A673 (cell line): ENCODE data around the gene PIM2. TPM values are rescaled to one million over a fixed set of nuclear protein-coding genes. Genes with fewer than 3 reads are reported as not detected.

Experiments
- BruUV-seq: library from RNA; stranded (reverse); fragments of 400-500 nt; replicated peaks from 2 replicates; lab custom pipeline; 2021; lab: Mats Ljungman, UMichigan
- CTCF ChIA-PET: fragments of 300-600 bp; sonication (Branson Sonifier 250); formaldehyde crosslinking; loops from one replicate; lab custom pipeline; 2022; ENCODE audit warnings: antibody characterized with exemption; lab: Charles Lee
- POLR2A ChIA-PET: fragments of 300-600 bp; sonication (Branson Sonifier 250); formaldehyde crosslinking; loops from one replicate; lab custom pipeline; 2022; ENCODE audit warnings: antibody characterized with exemption; ENCODE audit not compliant: low non-redundant PET; lab: Charles Lee
- DNase-seq: peaks from one replicate; pipeline ENCODE4 v3.0.0-alpha.2; 2015; ENCODE audit warnings: low spot score
- H3K27ac ChIP-seq: fragments of 200-600 bp; sonication (generic); 2 replicates; pipeline ENCODE4 v1.5.1; 2016; ENCODE audit warnings: mixed run types, low read depth, mild to moderate bottlenecking, mixed read lengths, antibody characterized with exemption, low read length; ENCODE audit not compliant: poor library complexity, severe bottlenecking
- H3K27me3 ChIP-seq: fragments of 200-600 bp; sonication (generic); replicated peaks from 2 replicates; pipeline ENCODE4 v1.6.1; 2017; ENCODE audit warnings: mixed run types, low read depth, mild to moderate bottlenecking, mixed read lengths, antibody characterized with exemption, low read length; ENCODE audit not compliant: insufficient read depth, poor library complexity
- H3K36me3 ChIP-seq: fragments of 200-600 bp; sonication (generic); 2 replicates; pipeline ENCODE4 v1.6.1; 2016; ENCODE audit warnings: mixed run types, mild to moderate bottlenecking, mixed read lengths, antibody characterized with exemption, low read length; ENCODE audit not compliant: insufficient read depth, poor library complexity, severe bottlenecking
- H3K4me1 ChIP-seq: fragments of 200-600 bp; sonication (generic); 2 replicates; pipeline ENCODE4 v1.6.1; 2017; ENCODE audit warnings: mixed run types, mild to moderate bottlenecking, mixed read lengths, antibody characterized with exemption, low read length; ENCODE audit not compliant: insufficient read depth, poor library complexity, severe bottlenecking
- H3K4me3 ChIP-seq: fragments of 200-600 bp; sonication (generic); 2 replicates; pipeline ENCODE4 v1.5.1; 2016; ENCODE audit warnings: low read depth, mixed run types, mild to moderate bottlenecking, mixed read lengths, low read length; ENCODE audit not compliant: poor library complexity, severe bottlenecking
- H3K9me3 ChIP-seq: fragments of 200-600 bp; sonication (generic); 2 replicates; pipeline ENCODE4 v1.6.1; 2016; ENCODE audit warnings: mixed run types, low read depth, mild to moderate bottlenecking, mixed read lengths, antibody characterized with exemption, low read length; ENCODE audit not compliant: poor library complexity, severe bottlenecking
- EZH2 ChIP-seq: fragments of 200-600 bp; sonication (generic); IDR thresholded peaks from 2 replicates; pipeline ENCODE4 v1.6.1; 2017; ENCODE audit warnings: borderline replicate concordance, low read depth, mild to moderate bottlenecking, mixed read lengths, antibody characterized with exemption, low read length; ENCODE audit not compliant: poor library complexity, severe bottlenecking
- intact Hi-C: fragments of 100-400 bp; cut with micrococcal nuclease; formaldehyde crosslinking; loops from one replicate; pipeline ENCODE4 v1.10.0; 2022; ENCODE audit not compliant: unreplicated experiment
- total RNA-seq: library from RNA; stranded (reverse); gene quantifications from 2 replicates; pipeline ENCODE4 v1.2.3, GENCODE V29; 2021
- TF ChIP-seq, protein P1 (sequence below): fragments of 300-800, 200-600 bp; sonication (generic); conservative IDR thresholded peaks from 2 replicates; pipeline ENCODE4 v1.5.1; 2017; ENCODE audit warnings: low read depth, mild to moderate bottlenecking, antibody characterized with exemption, low read length, moderate library complexity, mixed read lengths

Gene PIM2
- total RNA-seq, 1 experiment from 2014 or later: 19.9 TPM

DNA sequence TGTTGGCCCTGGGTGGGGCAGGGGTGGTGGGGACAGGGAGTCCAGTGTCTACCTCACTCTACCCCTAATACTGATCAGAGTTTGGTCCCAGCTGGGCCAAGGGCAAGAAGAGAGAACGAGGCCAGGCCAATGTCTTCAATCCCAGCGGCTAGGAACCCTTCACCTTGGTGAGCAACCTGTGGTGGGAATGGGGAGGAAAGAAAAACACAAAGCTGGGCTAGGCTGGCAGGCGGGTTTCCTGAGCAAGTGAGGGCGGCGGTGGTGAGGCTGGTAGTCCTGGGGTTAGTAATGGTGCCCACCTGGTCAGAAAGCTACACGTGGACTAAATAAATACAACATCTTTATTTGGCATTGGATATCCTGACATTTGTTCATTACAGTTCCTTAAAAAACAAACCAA, 15.5 kb downstream of the PIM2 start:
- no peaks in the 10 kb centered on the region for H3K9me3 ChIP-seq
- ChIA-PET CTCF (no interaction called here), POLR2A (interaction anchor here (0.6 kb wide), 1 partner anchor 19 kb away, joined by 7 read pairs; no protein-coding TSS in a partner anchor)
- H3K27me3 ChIP-seq: no peaks in the 10 kb centered on the region
- no peak for DNase-seq
- intact Hi-C loops: no loop called here
- H3K4me1 ChIP-seq: peaks cover 5% of the 10 kb centered on the region
- BruUV-seq: no TSS peak
- no peak overlapping the region for H3K27ac ChIP-seq
- peaks cover 9% of the 10 kb centered on the region for H3K36me3 ChIP-seq
- no peak overlapping the region for H3K4me3 ChIP-seq
- no peak for TF ChIP-seq EZH2
- TF ChIP-seq, protein P1, sequence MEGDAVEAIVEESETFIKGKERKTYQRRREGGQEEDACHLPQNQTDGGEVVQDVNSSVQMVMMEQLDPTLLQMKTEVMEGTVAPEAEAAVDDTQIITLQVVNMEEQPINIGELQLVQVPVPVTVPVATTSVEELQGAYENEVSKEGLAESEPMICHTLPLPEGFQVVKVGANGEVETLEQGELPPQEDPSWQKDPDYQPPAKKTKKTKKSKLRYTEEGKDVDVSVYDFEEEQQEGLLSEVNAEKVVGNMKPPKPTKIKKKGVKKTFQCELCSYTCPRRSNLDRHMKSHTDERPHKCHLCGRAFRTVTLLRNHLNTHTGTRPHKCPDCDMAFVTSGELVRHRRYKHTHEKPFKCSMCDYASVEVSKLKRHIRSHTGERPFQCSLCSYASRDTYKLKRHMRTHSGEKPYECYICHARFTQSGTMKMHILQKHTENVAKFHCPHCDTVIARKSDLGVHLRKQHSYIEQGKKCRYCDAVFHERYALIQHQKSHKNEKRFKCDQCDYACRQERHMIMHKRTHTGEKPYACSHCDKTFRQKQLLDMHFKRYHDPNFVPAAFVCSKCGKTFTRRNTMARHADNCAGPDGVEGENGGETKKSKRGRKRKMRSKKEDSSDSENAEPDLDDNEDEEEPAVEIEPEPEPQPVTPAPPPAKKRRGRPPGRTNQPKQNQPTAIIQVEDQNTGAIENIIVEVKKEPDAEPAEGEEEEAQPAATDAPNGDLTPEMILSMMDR: no peak

DNA sequence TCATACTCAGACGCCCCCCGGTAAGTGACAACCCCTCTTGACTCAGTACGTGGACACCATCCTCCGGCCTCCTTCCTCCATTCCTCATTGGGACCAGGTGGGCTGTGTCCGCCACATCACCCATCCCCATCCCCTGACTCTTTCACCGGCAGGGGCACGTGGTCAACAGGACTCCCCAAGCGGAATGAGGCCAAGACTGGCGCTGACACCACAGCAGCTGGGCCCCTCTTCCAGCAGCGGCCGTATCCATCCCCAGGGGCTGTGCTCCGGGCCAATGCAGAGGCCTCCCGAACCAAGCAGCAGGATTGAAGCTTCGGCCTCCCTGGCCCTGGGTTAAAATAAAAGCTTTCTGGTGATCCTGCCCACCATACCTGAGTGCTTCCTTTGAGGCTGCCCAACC, 16.0 kb downstream of the PIM2 start:
- BruUV-seq: no TSS peak
- intact Hi-C loops: no loop called here
- no peak for DNase-seq
- H3K27me3 ChIP-seq: no peaks in the 10 kb centered on the region
- ChIA-PET POLR2A (interaction anchor here (0.6 kb wide), 1 partner anchor 19 kb away, joined by 7 read pairs; no protein-coding TSS in a partner anchor), CTCF (no interaction called here)
- no peak for TF ChIP-seq EZH2
- TF ChIP-seq, protein P1: no peak
- peaks cover 9% of the 10 kb centered on the region for H3K36me3 ChIP-seq
- H3K4me1 ChIP-seq: peaks cover 5% of the 10 kb centered on the region
- no peak overlapping the region for H3K27ac ChIP-seq
- H3K4me3 ChIP-seq: no peak overlapping the region
- no peaks in the 10 kb centered on the region for H3K9me3 ChIP-seq

DNA sequence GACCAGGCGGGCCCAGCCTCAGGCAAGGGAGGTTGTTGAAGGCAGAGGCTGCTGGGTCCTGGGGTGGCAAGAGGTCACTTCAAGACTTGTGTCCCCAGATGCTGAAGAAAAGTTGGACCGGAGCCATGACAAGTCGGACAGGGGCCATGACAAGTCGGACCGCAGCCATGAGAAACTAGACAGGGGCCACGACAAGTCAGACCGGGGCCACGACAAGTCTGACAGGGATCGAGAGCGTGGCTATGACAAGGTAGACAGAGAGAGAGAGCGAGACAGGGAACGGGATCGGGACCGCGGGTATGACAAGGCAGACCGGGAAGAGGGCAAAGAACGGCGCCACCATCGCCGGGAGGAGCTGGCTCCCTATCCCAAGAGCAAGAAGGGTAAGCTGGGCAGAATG, 16.7 kb downstream of the PIM2 start:
- no TSS peak for BruUV-seq
- H3K27me3 ChIP-seq: no peaks in the 10 kb centered on the region
- H3K27ac ChIP-seq: no peak overlapping the region
- peaks cover 9% of the 10 kb centered on the region for H3K36me3 ChIP-seq
- DNase-seq: no peak
- H3K4me3 ChIP-seq: no peak overlapping the region
- CTCF ChIA-PET: no interaction called here
- peaks cover 5% of the 10 kb centered on the region for H3K4me1 ChIP-seq
- H3K9me3 ChIP-seq: no peaks in the 10 kb centered on the region
- no peak for TF ChIP-seq EZH2
- TF ChIP-seq, protein P1: no peak
- intact Hi-C loops: no loop called here
- POLR2A ChIA-PET: no interaction called here
